CD4-positive, alpha-beta T cell (primary cell): Measurements from ENCODE around the gene ZRANB3. TPM values are rescaled to one million over a fixed set of nuclear protein-coding genes. Genes with fewer than 3 reads are reported as not detected.

Experiments used
- ATAC-seq: fragments of 200-7000 bp; cut with Tn5 transposase; one replicate; pipeline ENCODE4 v1.10.0; 2022; ENCODE audit warnings: mild to moderate bottlenecking; ENCODE audit not compliant: poor library complexity
- CTCF ChIA-PET: fragments of 350-600 bp; sonication (Branson Sonifier 250); formaldehyde crosslinking; loops from one replicate; lab custom pipeline; 2021; ENCODE audit warnings: antibody characterized with exemption, inconsistent platforms; lab: Charles Lee
- POLR2A ChIA-PET: fragments of 350-600 bp; sonication (Branson Sonifier 250); formaldehyde crosslinking; loops from one replicate; lab custom pipeline; 2021; ENCODE audit warnings: antibody characterized with exemption, inconsistent platforms; lab: Charles Lee
- DNase-seq, 14 experiments: peaks; one replicate each; pipeline ENCODE4 v3.0.0-alpha.2; 2013 to 2020; ENCODE audit warnings: mixed read lengths in 2 of 14
- H3K27ac ChIP-seq, 2 donors: one replicate each; pipeline versions ENCODE4 v1.5.1 to v1.7.0; 2013; ENCODE audit warnings: low read length in 2 of 2, low read depth in 1 of 2, mild to moderate bottlenecking in 1 of 2
- H3K27me3 ChIP-seq, 2 experiments: 1 replicate in 1 of 2; 2 replicates in 1 of 2; pipeline versions ENCODE4 v1.6.1 to v1.7.0; 2013; ENCODE audit warnings: low read length in 2 of 2, control low read depth in 1 of 2, mild to moderate bottlenecking in 1 of 2, moderate library complexity in 1 of 2; ENCODE audit not compliant: insufficient read depth in 2 of 2, control insufficient read depth in 1 of 2
- H3K36me3 ChIP-seq: one replicate; pipeline ENCODE4 v1.6.1; 2013; ENCODE audit warnings: low read length, control low read depth; ENCODE audit not compliant: insufficient read depth
- H3K4me1 ChIP-seq: one replicate; pipeline ENCODE4 v1.6.1; 2013; ENCODE audit warnings: low read length, control low read depth; ENCODE audit not compliant: insufficient read depth
- H3K4me3 ChIP-seq: one replicate; pipeline ENCODE4 v1.5.1; 2013; ENCODE audit warnings: mild to moderate bottlenecking, low read length, moderate library complexity
- H3K9me3 ChIP-seq, 2 experiments: 1 replicate in 1 of 2; 2 replicates in 1 of 2; pipeline versions ENCODE4 v1.6.1 to v1.7.0; 2013; ENCODE audit warnings: low read length in 2 of 2, mild to moderate bottlenecking in 2 of 2, control low read depth in 1 of 2, moderate library complexity in 1 of 2; ENCODE audit not compliant: control insufficient read depth in 1 of 2, insufficient read depth in 1 of 2
- H3K27ac Mint-ChIP-seq: one replicate; pipeline ENCODE4 v1.8.0; 2020; ENCODE audit warnings: mixed read lengths
- H3K27me3 Mint-ChIP-seq: one replicate; pipeline ENCODE4 v1.8.0; 2021; ENCODE audit warnings: mixed read lengths
- H3K36me3 Mint-ChIP-seq: one replicate; pipeline ENCODE4 v1.8.0; 2021; ENCODE audit warnings: low read depth, mixed read lengths
- H3K4me1 Mint-ChIP-seq: one replicate; pipeline ENCODE4 v1.8.0; 2021; ENCODE audit warnings: low read depth, mixed read lengths
- H3K4me3 Mint-ChIP-seq: one replicate; pipeline ENCODE4 v1.8.0; 2020; ENCODE audit warnings: mild to moderate bottlenecking, mixed read lengths
- H3K9me3 Mint-ChIP-seq: one replicate; pipeline ENCODE4 v1.8.0; 2020; ENCODE audit warnings: mixed read lengths
- CTCF ChIP-seq: fragments of 200-600 bp; IDR thresholded peaks from one replicate; pipeline ENCODE4 v1.8.0; 2022; ENCODE audit warnings: antibody characterized with exemption, mild to moderate bottlenecking
- intact Hi-C, 2 experiments: fragments of 100-400 bp; cut with DNase I in 1 of 2; cut with micrococcal nuclease in 1 of 2; formaldehyde crosslinking; loops; one replicate each; pipeline versions ENCODE4 v1.15.1 to v1.9.0; 2023 to 2025; cut with DNase I, micrococcal nuclease
- total RNA-seq, 174 experiments: library from RNA in 2 of 174; stranded (reverse) in 2 of 174; gene quantifications; one replicate each; pipeline ENCODE4 v1.2.3 and lab custom pipeline; 2021 to 2026

ZRANB3 gene
- total RNA-seq, 2 experiments from 2014 or later = 3.9 to 4.2 TPM

GRCh38 chr2:135164431-135164830 lies 366.6 kb downstream of the ZRANB3 start:
- H3K4me1 ChIP-seq = no peaks in the 10 kb centered on the region
- H3K27me3 ChIP-seq = no peaks in the 10 kb centered on the region
- ChIA-PET POLR2A (no interaction called here), CTCF (no interaction called here)
- intact Hi-C loops = loop anchor here in 1 of 2 experiments (5.0 to 10.0 kb wide), 2 partner anchors 162 to 550 kb away; no protein-coding TSS in a partner anchor
- H3K27ac Mint-ChIP-seq = no peak overlapping the region
- H3K27me3 Mint-ChIP-seq = no peaks in the 10 kb centered on the region
- H3K9me3 ChIP-seq = no peaks in the 10 kb centered on the region
- peaks cover 93% of the 10 kb centered on the region for H3K36me3 Mint-ChIP-seq
- H3K4me3 Mint-ChIP-seq = no peak overlapping the region
- H3K36me3 ChIP-seq = peaks cover 61% of the 10 kb centered on the region
- TF ChIP-seq CTCF = no peak
- H3K27ac ChIP-seq = no peak overlapping the region
- H3K9me3 Mint-ChIP-seq = no peaks in the 10 kb centered on the region
- DNase-seq (no peak), ATAC-seq (no peak)
- H3K4me3 ChIP-seq = no peak overlapping the region
- no peaks in the 10 kb centered on the region for H3K4me1 Mint-ChIP-seq

GRCh38 chr2:135163901-135164300 lies 367.1 kb downstream of the ZRANB3 start:
- no peaks in the 10 kb centered on the region for H3K9me3 Mint-ChIP-seq
- H3K27ac Mint-ChIP-seq = no peak overlapping the region
- peaks cover 93% of the 10 kb centered on the region for H3K36me3 Mint-ChIP-seq
- POLR2A ChIA-PET = interaction anchor here (0.5 to 0.6 kb wide), 2 partner anchors 112 to 673 kb away, joined by 3 read pairs; partner anchors contain the start of genes LCT and RAB3GAP1
- H3K4me1 Mint-ChIP-seq = no peaks in the 10 kb centered on the region
- no peaks in the 10 kb centered on the region for H3K27me3 Mint-ChIP-seq
- H3K4me3 Mint-ChIP-seq = no peak overlapping the region
- Histone ChIP-seq H3K4me1 (no peaks in the 10 kb centered on the region), H3K4me3 (no peak overlapping the region), H3K27ac (no peak overlapping the region), H3K27me3 (no peaks in the 10 kb centered on the region), H3K36me3 (peaks cover 62% of the 10 kb centered on the region), H3K9me3 (no peaks in the 10 kb centered on the region)
- ATAC-seq = no peak
- CTCF ChIA-PET = no interaction called here
- no peak for DNase-seq
- TF ChIP-seq CTCF = no peak
- intact Hi-C loops = loop anchor here in 1 of 2 experiments (5.0 to 10.0 kb wide), 2 partner anchors 162 to 551 kb away; no protein-coding TSS in a partner anchor

GRCh38 chr2:135163306-135163705 lies 367.7 kb downstream of the ZRANB3 start:
- intact Hi-C loops = loop anchor here in 1 of 2 experiments (5.0 to 10.0 kb wide), 2 partner anchors 161 to 551 kb away; no protein-coding TSS in a partner anchor
- no peaks in the 10 kb centered on the region for H3K27me3 ChIP-seq
- DNase-seq (no peak), ATAC-seq (no peak)
- ChIA-PET POLR2A (interaction anchor here (0.6 kb wide), 1 partner anchor 111 kb away, joined by 3 read pairs; the partner anchor contains the start of gene RAB3GAP1), CTCF (no interaction called here)
- H3K9me3 Mint-ChIP-seq = no peaks in the 10 kb centered on the region
- peaks cover 62% of the 10 kb centered on the region for H3K36me3 ChIP-seq
- H3K4me3 ChIP-seq = no peak overlapping the region
- peaks cover 93% of the 10 kb centered on the region for H3K36me3 Mint-ChIP-seq
- H3K27me3 Mint-ChIP-seq = no peaks in the 10 kb centered on the region
- H3K4me1 ChIP-seq = no peaks in the 10 kb centered on the region
- no peak overlapping the region for H3K27ac ChIP-seq
- no peak overlapping the region for H3K4me3 Mint-ChIP-seq
- TF ChIP-seq CTCF = no peak
- no peaks in the 10 kb centered on the region for H3K9me3 ChIP-seq
- peak overlapping the region; percentile 34 for H3K27ac Mint-ChIP-seq
- H3K4me1 Mint-ChIP-seq = no peaks in the 10 kb centered on the region
